HG03095 (cell line): ENCODE measurements around the gene NDUFAF2.
"Not testable (repeated sequence)": the region's sequence is repeated elsewhere in the genome, so short reads cannot be mapped to it uniquely, and the experiment has no call there.

ENCODE experiments used
- ATAC-seq: cut with Tn5 transposase; IDR thresholded peaks from one replicate; pipeline ENCODE4 v1.9.1; 2021; ENCODE audit warnings: moderate library complexity; ENCODE audit not compliant: unreplicated experiment

The NDUFAF2 gene

GRCh38 chr5:60992871-60993270, 47.9 kb downstream of the NDUFAF2 start:
- ATAC-seq, result no peak

GRCh38 chr5:60993425-60993824, 48.4 kb downstream of the NDUFAF2 start:
- no peak for ATAC-seq

- no peak for ATAC-seq
These were observed 49.0 kb downstream of the NDUFAF2 start for GRCh38 chr5:60993875-60994571.

- no peak for ATAC-seq
These were observed 51.4 kb downstream of the NDUFAF2 start for GRCh38 chr5:60996368-60996767.

- ATAC-seq, result no peak
These were observed 52.7 kb downstream of the NDUFAF2 start for GRCh38 chr5:60997721-60998120.

GRCh38 chr5:61000887-61001286, 55.9 kb downstream of the NDUFAF2 start:
- no peak for ATAC-seq

- ATAC-seq, result no peak
These were observed 56.6 kb downstream of the NDUFAF2 start for GRCh38 chr5:61001647-61002046.

GRCh38 chr5:61002611-61003355, 57.8 kb downstream of the NDUFAF2 start:
- ATAC-seq, result no peak

- ATAC-seq, result no peak
These were observed 59.4 kb downstream of the NDUFAF2 start for GRCh38 chr5:61004448-61004847.

- ATAC-seq, result no peak
These were observed 64.9 kb downstream of the NDUFAF2 start for GRCh38 chr5:61009907-61010306.

GRCh38 chr5:61010467-61011454, 65.8 kb downstream of the NDUFAF2 start:
- no peak for ATAC-seq

GRCh38 chr5:61018062-61018461, 73.1 kb downstream of the NDUFAF2 start:
- no peak for ATAC-seq

- ATAC-seq, result no peak
These were observed 74.6 kb downstream of the NDUFAF2 start for GRCh38 chr5:61019642-61020041.

- no peak for ATAC-seq
These were observed 75.4 kb downstream of the NDUFAF2 start for GRCh38 chr5:61020415-61020814.

GRCh38 chr5:61023131-61023530, 78.1 kb downstream of the NDUFAF2 start:
- no peak for ATAC-seq

GRCh38 chr5:61026004-61026403, 81.0 kb downstream of the NDUFAF2 start:
- ATAC-seq, result no peak

GRCh38 chr5:61028382-61028781, 83.4 kb downstream of the NDUFAF2 start:
- no peak for ATAC-seq

- no peak for ATAC-seq
These were observed 84.6 kb downstream of the NDUFAF2 start for GRCh38 chr5:61029456-61030162.

GRCh38 chr5:61030163-61030482, 85.1 kb downstream of the NDUFAF2 start:
- no peak for ATAC-seq

- not testable (repeated sequence) for ATAC-seq
These were observed 86.3 kb downstream of the NDUFAF2 start for GRCh38 chr5:61031301-61031700.

GRCh38 chr5:61044545-61044944, 99.5 kb downstream of the NDUFAF2 start:
- ATAC-seq, result no peak
